Lower lobe of right lung (tissue), 2 donors: ENCODE data around the gene SHC1. TPM values are rescaled to one million over a fixed set of nuclear protein-coding genes. Genes with fewer than 3 reads are reported as not detected.
A peak's percentile ranks its signal among the peaks of the same experiment; 100 is the strongest.
"Not testable (repeated sequence)": the region's sequence is repeated elsewhere in the genome, so short reads cannot be mapped to it uniquely, and the experiment has no call there.

Experiments used
- ATAC-seq, 2 donors: fragments of 200-7000 bp; cut with Tn5 transposase; one replicate each; pipeline ENCODE4 v1.9.1; 2020 to 2022; ENCODE audit warnings: mild to moderate bottlenecking in 2 of 2, moderate library complexity in 2 of 2
- DNase-seq: peaks from one replicate; pipeline ENCODE4 v3.0.0-alpha.2; 2020
- H3K27ac ChIP-seq: fragments of 200-600 bp; one replicate; pipeline ENCODE4 v1.8.0; 2022
- H3K27me3 ChIP-seq: fragments of 200-600 bp; one replicate; pipeline ENCODE4 v1.8.0; 2022; ENCODE audit warnings: low read depth
- H3K36me3 ChIP-seq: fragments of 200-600 bp; one replicate; pipeline ENCODE4 v1.8.0; 2022; ENCODE audit warnings: mild to moderate bottlenecking
- H3K4me1 ChIP-seq: fragments of 200-600 bp; one replicate; pipeline ENCODE4 v1.8.0; 2022
- H3K4me3 ChIP-seq: fragments of 200-600 bp; one replicate; pipeline ENCODE4 v1.8.0; 2022; ENCODE audit warnings: mild to moderate bottlenecking
- H3K9me3 ChIP-seq: fragments of 200-600 bp; one replicate; pipeline ENCODE4 v1.8.0; 2022
- intact Hi-C: fragments of 100-400 bp; cut with DNase I; formaldehyde crosslinking; loops from one replicate; pipeline ENCODE4 v1.11.0; 2022
- total RNA-seq: library from RNA; stranded (reverse); fragmentation: NEBNext Ultra II Directional; extraction: Animal tissue kit (Norgen Biotek cat#: 25700); gene quantifications from one replicate; pipeline ENCODE4 v1.2.1, GENCODE V29; 2021
- TF ChIP-seq, protein P1 (sequence below): fragments of 200-600 bp; IDR thresholded peaks from one replicate; pipeline ENCODE4 v1.8.0; 2022; ENCODE audit warnings: antibody characterized with exemption, mild to moderate bottlenecking
- donor health status: DM: no; HTN: yes; CAD: no; lungs with severe emphysema.

Gene SHC1
- total RNA-seq, 1 donor from 2014 or later: 94.8 TPM

DNA sequence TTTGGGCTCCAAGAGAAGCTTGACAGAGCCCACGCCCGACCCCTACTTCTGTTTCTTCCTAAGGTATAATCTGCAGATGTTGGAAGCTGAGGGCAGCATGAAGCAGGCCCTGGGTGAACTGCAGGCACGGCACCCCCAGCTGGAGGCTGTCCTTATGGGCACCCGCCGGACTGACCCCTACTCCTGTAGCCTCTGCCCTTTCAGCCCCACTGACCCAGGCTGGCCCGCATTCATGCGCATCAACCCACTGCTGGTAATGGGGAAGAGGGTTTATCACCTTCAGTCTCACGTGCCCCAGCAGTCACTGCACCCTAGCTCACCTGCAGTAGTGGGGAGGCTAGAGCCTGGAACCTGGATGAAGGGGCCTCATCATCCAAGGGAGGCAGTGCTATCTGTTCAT lies 19.7 kb upstream of the SHC1 start:
- Histone ChIP-seq H3K4me3 (no peak overlapping the region), H3K4me1 (no peaks in the 10 kb centered on the region), H3K27me3 (no peaks in the 10 kb centered on the region), H3K36me3 (peaks cover 43% of the 10 kb centered on the region), H3K9me3 (no peaks in the 10 kb centered on the region), H3K27ac (no peak overlapping the region)
- TF ChIP-seq, protein P1, sequence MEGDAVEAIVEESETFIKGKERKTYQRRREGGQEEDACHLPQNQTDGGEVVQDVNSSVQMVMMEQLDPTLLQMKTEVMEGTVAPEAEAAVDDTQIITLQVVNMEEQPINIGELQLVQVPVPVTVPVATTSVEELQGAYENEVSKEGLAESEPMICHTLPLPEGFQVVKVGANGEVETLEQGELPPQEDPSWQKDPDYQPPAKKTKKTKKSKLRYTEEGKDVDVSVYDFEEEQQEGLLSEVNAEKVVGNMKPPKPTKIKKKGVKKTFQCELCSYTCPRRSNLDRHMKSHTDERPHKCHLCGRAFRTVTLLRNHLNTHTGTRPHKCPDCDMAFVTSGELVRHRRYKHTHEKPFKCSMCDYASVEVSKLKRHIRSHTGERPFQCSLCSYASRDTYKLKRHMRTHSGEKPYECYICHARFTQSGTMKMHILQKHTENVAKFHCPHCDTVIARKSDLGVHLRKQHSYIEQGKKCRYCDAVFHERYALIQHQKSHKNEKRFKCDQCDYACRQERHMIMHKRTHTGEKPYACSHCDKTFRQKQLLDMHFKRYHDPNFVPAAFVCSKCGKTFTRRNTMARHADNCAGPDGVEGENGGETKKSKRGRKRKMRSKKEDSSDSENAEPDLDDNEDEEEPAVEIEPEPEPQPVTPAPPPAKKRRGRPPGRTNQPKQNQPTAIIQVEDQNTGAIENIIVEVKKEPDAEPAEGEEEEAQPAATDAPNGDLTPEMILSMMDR: no peak
- ATAC-seq: no peak
- intact Hi-C loops: no loop called here
- DNase-seq: peak; percentile 29

DNA sequence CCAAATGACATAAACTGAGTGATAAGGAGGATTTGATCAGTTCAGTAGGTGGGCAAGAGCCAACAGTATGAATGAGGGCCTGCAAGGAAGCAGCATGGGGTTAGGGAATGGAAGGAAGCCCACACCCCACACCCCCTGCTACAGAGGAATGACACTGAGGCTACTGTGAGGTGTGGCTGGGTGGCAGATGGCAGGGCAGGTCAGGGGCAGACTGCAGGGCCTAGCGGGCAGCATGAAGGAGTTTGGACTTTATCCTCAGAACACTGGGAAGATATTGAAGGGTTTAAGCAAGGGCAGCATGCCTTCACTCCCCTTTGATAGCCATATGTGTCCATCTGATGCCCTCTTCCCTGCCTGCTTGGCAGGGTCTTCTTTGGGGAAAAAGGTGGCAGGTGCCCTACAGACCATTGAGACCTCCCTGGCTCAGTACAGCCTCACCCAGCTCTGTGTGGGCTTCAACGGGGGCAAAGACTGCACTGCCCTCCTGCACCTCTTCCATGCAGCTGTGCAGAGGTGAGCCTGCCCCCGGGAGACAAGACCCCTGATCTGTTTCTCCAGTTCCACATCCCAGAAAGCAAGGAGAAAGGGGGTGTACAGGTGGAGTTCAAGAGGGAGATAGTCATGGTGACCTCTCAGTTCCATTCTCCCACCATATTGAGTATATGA lies 18.8 kb upstream of the SHC1 start:
- TF ChIP-seq, protein P1: no peak
- Histone ChIP-seq H3K36me3 (peaks cover 43% of the 10 kb centered on the region), H3K27ac (no peak overlapping the region), H3K27me3 (no peaks in the 10 kb centered on the region), H3K9me3 (no peaks in the 10 kb centered on the region), H3K4me1 (peaks cover 6% of the 10 kb centered on the region), H3K4me3 (no peak overlapping the region)
- DNase-seq (no peak), ATAC-seq (no peak)
- intact Hi-C loops: no loop called here

DNA sequence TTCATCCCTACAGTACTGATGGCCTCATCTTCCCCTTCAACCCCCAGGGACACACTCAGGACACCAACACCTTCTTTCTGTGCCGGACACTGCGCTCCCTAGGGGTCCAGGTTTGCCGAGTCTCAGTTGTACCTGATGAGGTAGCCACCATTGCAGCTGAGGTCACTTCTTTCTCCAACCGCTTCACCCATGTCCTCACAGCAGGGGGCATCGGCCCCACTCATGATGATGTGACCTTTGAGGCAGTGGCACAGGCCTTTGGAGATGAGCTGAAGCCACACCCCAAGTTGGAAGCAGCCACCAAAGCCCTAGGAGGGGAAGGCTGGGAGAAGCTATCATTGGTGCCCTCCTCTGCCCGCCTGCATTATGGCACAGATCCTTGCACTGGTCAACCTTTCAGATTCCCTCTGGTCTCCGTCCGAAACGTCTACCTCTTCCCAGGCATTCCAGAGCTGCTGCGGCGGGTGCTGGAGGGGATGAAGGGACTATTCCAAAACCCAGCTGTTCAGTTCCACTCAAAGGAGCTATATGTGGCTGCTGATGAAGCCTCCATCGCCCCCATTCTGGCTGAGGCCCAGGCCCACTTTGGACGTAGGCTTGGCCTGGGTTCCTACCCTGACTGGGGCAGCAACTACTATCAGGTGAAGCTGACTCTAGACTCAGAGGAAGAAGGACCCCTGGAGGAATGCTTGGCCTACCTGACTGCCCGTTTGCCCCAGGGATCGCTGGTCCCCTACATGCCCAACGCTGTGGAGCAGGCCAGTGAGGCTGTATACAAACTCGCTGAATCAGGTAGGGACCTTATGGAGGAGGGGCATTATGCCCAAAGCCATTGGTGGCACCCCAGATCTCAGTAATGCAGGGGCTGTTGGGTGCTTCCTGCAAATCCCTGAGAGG lies 17.8 kb upstream of the SHC1 start:
- no peak overlapping the region for H3K4me3 ChIP-seq
- TF ChIP-seq, protein P1: no peak
- peaks cover 43% of the 10 kb centered on the region for H3K36me3 ChIP-seq
- peaks cover 16% of the 10 kb centered on the region for H3K4me1 ChIP-seq
- ATAC-seq: no peak
- H3K27ac ChIP-seq: no peak overlapping the region
- DNase-seq: peak; percentile 25
- intact Hi-C loops: no loop called here
- no peaks in the 10 kb centered on the region for H3K27me3 ChIP-seq
- no peaks in the 10 kb centered on the region for H3K9me3 ChIP-seq

DNA sequence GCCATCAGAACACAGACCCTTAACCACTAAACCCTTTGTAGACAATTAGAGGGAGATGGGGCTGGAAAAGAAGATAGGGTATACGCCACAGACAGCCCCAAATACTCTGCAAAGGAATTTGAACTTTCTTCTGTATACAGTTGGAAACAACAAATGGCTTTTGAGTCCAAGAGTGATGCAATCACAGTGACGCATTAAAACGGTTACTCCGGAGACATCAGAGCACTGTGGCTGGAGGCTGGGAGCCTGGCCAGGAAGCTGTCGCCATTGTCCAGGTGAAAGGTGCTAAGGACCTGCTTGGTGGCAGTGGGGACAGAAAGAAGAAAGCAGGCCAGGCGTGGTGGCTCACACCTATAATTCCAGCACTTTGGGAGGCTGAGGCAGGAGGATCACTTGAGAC lies 16.8 kb upstream of the SHC1 start:
- H3K9me3 ChIP-seq: no peaks in the 10 kb centered on the region
- no peak for ATAC-seq
- H3K27me3 ChIP-seq: no peaks in the 10 kb centered on the region
- H3K27ac ChIP-seq: no peak overlapping the region
- TF ChIP-seq, protein P1: no peak
- no peak overlapping the region for H3K4me3 ChIP-seq
- H3K36me3 ChIP-seq: peaks cover 43% of the 10 kb centered on the region
- intact Hi-C loops: no loop called here
- peak; percentile 32 for DNase-seq
- peaks cover 21% of the 10 kb centered on the region for H3K4me1 ChIP-seq

DNA sequence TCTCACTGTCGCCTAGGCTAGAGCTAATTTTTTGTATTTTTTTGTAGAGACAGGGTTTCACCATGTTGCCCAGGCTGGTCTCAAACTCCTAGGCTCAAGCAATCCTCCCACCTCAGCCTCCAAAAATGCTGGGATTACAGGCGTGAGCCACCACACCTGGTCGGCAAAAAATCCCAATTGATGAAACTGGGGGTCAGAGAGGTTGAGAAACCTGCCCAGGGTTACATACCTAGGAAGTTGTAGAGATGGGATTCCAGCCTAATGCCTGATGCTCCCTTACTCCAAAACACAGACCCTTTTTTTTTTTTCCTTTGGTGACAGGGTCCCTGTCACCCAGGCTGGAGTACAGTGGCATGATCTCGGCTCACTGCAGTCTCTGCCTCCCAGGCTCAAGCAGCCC lies 16.2 kb upstream of the SHC1 start:
- Histone ChIP-seq H3K36me3 (peaks cover 43% of the 10 kb centered on the region), H3K4me1 (peaks cover 23% of the 10 kb centered on the region)
- H3K27me3 ChIP-seq, intact Hi-C loops, ATAC-seq, H3K27ac ChIP-seq, DNase-seq, H3K4me3 ChIP-seq, H3K9me3 ChIP-seq: not testable (repeated sequence)
